ENCODE data around the gene SCN2B.
A peak's percentile ranks its signal among the peaks of the same experiment; 100 is the strongest.

Gene SCN2B

GRCh38 chr11:118152552-118153471, 23.6 kb downstream of the SCN2B start, which contains the start of gene SCN4B:
Gene SCN4B, minus strand, starts transcription at chr11:118152823. Its CDS starts 150 bp downstream, at chr11:118152673.
- POLR2A ChIA-PET, result interaction anchor here (0.9 to 2.2 kb wide), 4 partner anchors 10 to 28 kb away, joined by 3 to 7 read pairs (median 4); no protein-coding TSS in a partner anchor
- Histone ChIP-seq H3K27ac (ENCODE audit: extremely low read depth, low read depth, low read length) (no peak within 1 kb of the TSS; the same call in 1 of the 2 replicates), H3K4me1 (ENCODE audit: control insufficient read depth, insufficient read depth, low read length) (no peaks in the 10 kb centered on the region)
- TF ChIP-seq ZNF423 (tag by site-specific recombination; IDR thresholded peaks at IDR 0.05), result no peak
- no peak for TF ChIP-seq ZNF280C (tag by site-specific recombination; IDR thresholded peaks at IDR 0.05)
- no peak for TF ChIP-seq ZNF37A (tag by site-specific recombination; IDR thresholded peaks at IDR 0.05)
- no peak for TF ChIP-seq SALL2 (tag by site-specific recombination; IDR thresholded peaks at IDR 0.05; ENCODE audit: borderline replicate concordance)
- TF ChIP-seq SCRT2 (tag by site-specific recombination; IDR thresholded peaks at IDR 0.05), result no peak
- TF ChIP-seq ZNF362 (tag by site-specific recombination; IDR thresholded peaks at IDR 0.05), result no peak
- TF ChIP-seq ZNF114 (tag by site-specific recombination; IDR thresholded peaks at IDR 0.05), result no peak
- TF ChIP-seq ZNF518A (tag by site-specific recombination; conservative IDR thresholded peaks at IDR 0.05; ENCODE audit: low read depth), result no peak
- no peak for TF ChIP-seq ELK4 (IDR thresholded peaks at IDR 0.05; ENCODE audit: borderline replicate concordance, low read depth, low read length)
- TF ChIP-seq REST (tag by site-specific recombination; IDR thresholded peaks at IDR 0.05), result no peak
- TF ChIP-seq ATF2 (tag by site-specific recombination; IDR thresholded peaks at IDR 0.05; ENCODE audit: low read depth), result no peak
- TF ChIP-seq ZNF639 (tag by site-specific recombination; IDR thresholded peaks at IDR 0.05), result no peak
- TF ChIP-seq ZNF473 (tag by site-specific recombination; IDR thresholded peaks at IDR 0.05), result no peak

More at GRCh38 chr11:118152552-118153471, 23.6 kb downstream of the SCN2B start, which contains the start of gene SCN4B:
- CTCF ChIA-PET, result interaction anchor here (0.6 to 1.9 kb wide), 7 partner anchors 9 to 777 kb away, joined by 3 to 18 read pairs (median 3); no protein-coding TSS in a partner anchor
- no peaks in the 10 kb centered on the region for H3K36me3 ChIP-seq (ENCODE audit: control insufficient read depth in 2 of 2, insufficient read depth in 1 of 2, low read length in 2 of 2)
- H3K4me3 ChIP-seq (ENCODE audit: low read depth, low read length), result peak within 1 kb of the TSS; percentile 47
- no peaks in the 10 kb centered on the region for H3K9me3 ChIP-seq (ENCODE audit: control insufficient read depth, insufficient read depth, low read depth, low read length)

All from HEK293 (cell line).